Smooth muscle cell of the brain vasculature (primary cell): ENCODE data around the gene SP110.
A peak's percentile ranks its signal among the peaks of the same experiment; 100 is the strongest.
"Not testable (repeated sequence)": the region's sequence is repeated elsewhere in the genome, so short reads cannot be mapped to it uniquely, and the experiment has no call there.

Source experiments
- DNase-seq: peaks from one replicate; pipeline ENCODE4 v3.0.0-alpha.2; 2012; ENCODE audit warnings: low read depth, low spot score

SP110 gene

DNA sequence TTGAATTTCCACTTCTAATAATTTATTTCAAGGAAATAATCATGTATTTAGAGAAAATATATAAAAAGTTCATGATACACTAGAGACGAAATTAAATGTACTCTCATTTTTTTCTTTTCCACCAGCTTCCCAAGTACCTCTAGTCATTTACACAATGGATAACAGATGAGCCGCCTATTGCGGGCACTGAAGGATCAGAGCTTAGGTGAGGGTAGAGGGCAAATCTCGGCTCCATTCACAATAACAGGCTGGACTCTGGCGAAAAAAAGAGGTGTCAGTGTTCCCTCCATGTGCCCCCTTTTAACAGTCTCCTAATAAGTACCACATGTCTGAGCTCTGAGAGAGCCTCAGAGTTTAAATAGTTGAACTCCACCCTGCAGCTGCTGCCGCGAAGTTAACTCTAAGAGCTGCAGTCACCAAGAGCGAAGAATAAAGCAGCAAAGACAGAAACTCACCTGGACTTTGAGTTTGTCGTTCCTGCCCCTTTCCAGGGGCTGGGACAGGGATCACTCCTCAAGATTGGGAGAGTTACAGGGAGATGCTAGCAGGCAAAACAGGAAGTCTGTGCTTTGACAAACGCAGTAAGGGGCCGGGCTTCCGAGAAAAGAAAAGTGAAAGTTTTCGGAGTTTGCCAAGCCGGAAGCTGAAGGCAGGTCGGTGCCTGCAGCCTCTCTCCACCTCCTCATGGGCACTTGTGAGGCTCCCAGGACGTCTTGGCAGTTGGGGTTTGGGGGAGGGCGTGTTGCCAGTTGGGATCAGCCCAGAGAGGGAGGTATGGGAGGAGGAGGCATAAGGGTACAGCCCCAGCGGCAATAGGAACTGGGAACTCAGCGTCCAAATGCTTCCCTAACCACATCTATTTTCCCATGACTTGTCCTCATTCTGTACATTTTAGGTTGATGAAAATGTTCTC is at the start of gene SP110:
Gene SP110 (minus strand): TSS at position 566 of the 913 bp plus-strand sequence. CDS start 3,057 bp downstream, outside the sequence.
- DNase-seq, result peak; percentile 62

GRCh38 chr2:230268606-230269243 is 48.9 kb upstream of the SP110 start:
- no peak for DNase-seq

DNA sequence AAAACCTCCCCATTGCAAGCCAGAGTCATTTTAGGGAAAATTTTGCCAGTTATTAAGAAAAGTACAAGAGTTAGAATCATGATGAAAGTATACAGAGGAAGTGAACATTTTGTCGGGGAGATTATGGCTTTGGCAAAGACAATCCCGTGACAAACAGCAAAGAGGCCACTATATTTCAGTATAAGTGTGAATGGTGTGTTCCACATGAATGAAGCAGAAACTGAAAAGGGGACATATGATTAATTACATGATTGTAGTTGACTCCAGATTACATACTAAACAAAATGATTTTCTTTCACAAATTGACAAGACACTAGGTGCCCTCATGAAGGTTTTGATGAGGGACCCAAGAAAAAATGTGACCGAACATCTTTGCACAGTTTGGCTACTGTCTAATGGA is 47.8 kb upstream of the SP110 start:
- DNase-seq, result no peak

- DNase-seq, result no peak
Measured at GRCh38 chr2:230267059-230267458, 47.3 kb upstream of the SP110 start.

GRCh38 chr2:230266638-230267037 is 46.9 kb upstream of the SP110 start:
- DNase-seq, result no peak

GRCh38 chr2:230264945-230265344 is 45.2 kb upstream of the SP110 start:
- not testable (repeated sequence) for DNase-seq

DNA sequence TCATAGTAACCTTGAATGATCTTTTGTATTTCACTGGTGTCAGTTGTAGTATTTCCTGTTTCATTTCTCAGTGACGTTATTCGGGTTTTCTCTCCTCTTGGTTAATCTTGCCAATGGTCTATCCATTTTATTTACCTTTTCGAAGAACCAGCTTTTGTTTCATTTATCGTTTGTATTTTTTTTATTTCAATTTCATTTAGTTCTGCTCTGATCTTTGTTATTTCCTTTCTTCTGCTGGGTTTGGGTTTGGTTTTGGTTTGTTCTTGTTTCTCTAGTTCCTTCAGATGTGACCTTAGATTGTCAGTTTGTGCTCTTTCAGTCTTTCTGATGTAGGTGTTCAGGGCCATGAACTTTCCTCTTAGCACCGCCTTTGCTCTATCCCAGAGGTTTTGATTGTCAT is 42.5 kb upstream of the SP110 start:
- DNase-seq, result no peak

- no peak for DNase-seq
Measured at GRCh38 chr2:230258483-230258882, 38.7 kb upstream of the SP110 start.

DNA sequence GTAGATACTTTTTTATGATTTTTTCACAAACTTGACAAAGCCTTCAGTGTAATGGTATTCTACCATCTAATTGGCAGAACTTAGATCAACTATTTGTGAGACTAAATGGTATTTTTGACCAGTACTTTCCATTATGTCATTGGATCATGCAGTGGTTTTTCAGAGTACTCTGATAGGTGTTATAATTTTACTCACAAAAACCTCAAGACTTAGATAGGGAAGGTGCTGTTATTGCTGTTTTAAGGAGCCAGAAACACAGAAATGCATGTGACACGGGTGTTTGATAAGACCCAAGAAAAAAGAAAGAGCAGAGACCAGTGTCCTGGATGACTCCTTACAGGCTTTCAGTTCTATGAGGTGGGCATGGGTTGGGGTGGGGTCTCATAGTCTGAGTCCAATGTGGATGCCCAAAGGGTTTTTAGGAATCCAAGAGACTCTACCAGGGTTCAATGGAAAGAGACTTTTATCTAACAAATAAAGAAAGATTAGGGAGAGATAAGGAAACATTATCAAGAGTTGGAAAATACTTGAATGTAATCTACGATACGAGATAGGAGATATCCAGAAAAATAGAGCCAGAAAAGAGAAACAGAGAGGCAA is 37.0 kb upstream of the SP110 start:
- DNase-seq, result no peak

GRCh38 chr2:230254152-230254881 is 34.5 kb upstream of the SP110 start:
- no peak for DNase-seq

GRCh38 chr2:230250231-230250630 is 30.4 kb upstream of the SP110 start:
- DNase-seq, result no peak

GRCh38 chr2:230246206-230246605 is 26.4 kb upstream of the SP110 start:
- no peak for DNase-seq

GRCh38 chr2:230244211-230244610 is 24.4 kb upstream of the SP110 start:
- DNase-seq, result no peak

GRCh38 chr2:230234845-230235244 is 15.1 kb upstream of the SP110 start:
- no peak for DNase-seq

DNA sequence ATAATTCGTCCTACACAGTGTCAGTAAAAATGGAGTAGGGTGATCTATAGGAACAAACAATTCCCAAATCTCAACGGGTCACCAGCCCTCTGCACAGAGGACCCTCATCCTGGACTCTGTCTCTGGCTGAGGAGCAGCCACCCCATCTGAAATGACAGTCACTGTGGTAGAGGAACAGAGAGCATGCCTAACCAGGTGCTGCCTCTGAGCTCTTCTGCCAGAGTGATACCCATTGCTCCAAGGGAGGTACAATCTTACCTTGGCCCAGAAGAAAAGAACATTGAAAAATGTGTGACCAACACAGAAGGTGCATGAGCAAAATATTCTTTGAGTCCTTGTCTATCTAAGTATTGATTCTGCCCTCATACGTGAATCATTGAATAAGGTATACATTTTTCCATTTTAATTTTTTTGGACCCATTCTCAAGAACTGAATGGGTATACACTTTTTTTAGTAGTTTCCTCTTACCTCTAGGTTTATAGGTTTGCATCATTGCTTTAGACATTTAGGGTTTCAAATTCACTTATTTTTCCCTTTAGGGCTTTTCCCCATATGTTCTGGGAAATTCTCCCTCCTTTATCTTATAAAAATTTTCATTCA is 14.4 kb upstream of the SP110 start:
- DNase-seq, result no peak

GRCh38 chr2:230231251-230231650 is 11.5 kb upstream of the SP110 start:
- DNase-seq, result no peak

GRCh38 chr2:230230496-230231200 is 10.9 kb upstream of the SP110 start:
- DNase-seq, result no peak

DNA sequence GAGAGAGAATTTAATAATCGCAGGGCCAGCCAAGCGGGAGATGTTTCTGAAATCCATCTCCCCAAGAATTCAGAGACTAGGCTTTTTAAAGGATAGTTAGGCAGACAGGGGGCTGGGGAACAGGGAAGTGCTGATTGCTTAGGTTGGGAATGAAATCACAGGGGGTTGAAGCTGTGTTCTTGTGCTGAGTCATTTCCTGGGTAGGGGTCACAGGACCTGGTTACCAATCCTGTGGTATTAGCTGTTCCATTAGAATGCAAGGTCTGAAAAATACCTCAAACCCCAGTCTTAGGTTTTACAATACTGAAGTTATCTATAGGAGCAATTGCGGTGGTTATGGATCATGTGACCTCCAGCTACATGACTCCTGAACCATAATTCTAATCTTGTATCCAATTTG is 10.3 kb upstream of the SP110 start:
- no peak for DNase-seq

DNA sequence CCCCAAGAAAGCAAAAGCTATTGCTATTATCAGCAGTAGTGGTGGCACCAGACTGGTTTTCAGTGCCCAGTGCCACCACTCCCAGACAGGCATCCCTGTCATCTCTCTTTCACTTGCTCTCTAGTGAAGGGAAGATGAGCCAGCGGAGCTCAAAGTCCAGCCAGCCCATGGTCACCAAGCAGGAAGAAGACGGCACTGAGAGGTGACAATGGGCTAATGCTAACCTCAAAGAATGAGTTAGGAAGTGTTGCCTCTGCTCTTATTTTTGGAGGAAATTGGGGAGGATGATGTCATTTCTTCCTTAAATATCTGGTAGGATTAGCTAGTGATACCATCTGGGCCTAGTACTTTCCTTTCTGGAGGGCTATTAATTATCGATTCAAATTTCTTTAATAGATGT is 7.4 kb upstream of the SP110 start:
- DNase-seq, result no peak

DNA sequence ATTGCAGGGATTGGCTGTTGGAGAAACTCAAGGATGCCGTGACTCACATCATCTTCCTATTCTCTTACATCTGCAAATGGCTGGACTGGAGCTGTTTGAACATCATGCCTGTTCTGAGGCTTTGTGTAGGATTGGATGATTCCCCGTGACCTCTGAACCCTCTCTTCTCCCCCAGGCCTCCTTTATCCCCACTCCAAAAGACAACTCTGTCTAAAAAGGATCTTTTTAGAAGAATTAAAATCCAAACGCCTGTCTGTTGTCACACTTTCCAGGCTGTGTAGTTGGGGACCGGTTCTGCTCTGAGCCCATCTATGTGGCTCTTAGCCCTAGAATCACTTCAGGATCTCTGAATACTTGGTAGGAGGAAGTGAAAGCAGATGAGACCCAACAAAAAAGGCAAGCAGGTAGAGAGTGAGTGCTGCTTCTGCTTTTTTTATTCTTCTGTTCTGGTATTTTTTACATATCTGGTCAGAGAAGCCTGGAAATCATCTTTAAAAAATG is 6.3 kb upstream of the SP110 start:
- DNase-seq, result no peak

DNA sequence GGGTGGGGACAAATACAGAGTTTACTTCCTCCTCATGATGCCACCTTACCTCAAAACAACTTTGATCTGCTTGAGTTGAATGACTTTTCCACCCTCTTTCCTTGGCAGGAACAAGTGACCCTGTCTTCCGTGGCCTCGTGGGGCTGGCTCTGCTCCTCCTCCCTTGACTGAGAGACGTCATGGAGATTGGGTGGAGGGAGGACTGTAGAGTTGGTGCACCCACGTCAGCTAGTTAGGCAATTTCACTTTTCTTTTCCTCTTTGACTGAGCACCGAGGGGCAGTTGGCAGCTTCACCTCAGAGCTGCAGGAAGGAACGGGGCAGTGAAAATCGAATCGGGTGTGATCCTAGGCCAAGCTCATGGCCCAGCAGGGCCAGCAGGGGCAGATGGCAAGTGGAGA is 5.7 kb upstream of the SP110 start, which contains the start of gene SP140:
Gene SP140 (plus strand): TSS at position 251 of the 400 bp plus-strand sequence. CDS start 109 bp downstream, at position 360.
- DNase-seq, result no peak
